Stromal cell of bone marrow (primary cell): Measurements from ENCODE around the gene RAB3GAP1.
"Not testable (repeated sequence)": the region's sequence is repeated elsewhere in the genome, so short reads cannot be mapped to it uniquely, and the experiment has no call there.

ENCODE experiments used
- DNase-seq: peaks from one replicate; pipeline ENCODE4 v3.0.0-alpha.2; 2012; ENCODE audit warnings: low read depth

RAB3GAP1 gene

DNA sequence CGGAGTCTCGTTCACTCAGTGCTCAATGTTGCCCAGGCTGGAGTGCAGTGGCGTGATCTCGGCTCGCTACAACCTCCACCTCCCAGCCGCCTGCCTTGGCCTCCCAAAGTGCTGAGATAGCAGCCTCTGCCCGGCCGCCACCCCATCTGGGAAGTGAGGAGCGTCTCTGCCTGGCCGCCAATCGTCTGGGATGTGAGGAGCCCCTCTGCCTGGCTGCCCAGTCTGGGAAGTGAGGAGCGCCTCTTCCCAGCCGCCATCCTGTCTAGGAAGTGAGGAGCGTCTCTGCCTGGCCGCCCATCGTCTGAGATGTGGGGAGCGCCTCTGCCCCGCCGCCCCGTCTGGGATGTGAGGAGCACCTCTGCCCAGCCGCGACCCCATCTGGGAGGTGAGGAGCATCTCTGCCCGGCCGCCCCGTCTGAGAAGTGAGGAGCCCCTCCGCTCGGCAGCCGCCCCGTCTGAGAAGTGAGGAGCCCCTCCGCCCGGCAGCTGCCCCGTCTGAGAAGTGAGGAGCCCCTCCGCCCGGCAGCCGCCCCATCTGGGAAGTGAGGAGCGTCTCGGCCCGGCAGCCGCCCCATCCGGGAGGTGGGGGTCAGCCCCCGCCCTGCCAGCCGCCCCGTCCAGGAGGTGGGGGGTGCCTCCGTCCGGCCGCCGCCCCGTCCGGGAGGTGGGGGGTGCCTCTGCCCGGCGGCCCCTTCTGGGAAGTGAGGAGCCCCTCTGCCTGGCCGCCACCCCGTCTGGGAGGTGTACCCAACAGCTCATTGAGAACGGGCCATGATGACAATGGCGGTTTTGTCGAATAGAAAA lies 53.6 kb downstream of the RAB3GAP1 start:
- DNase-seq, result not testable (repeated sequence)

- no peak for DNase-seq
Measured at GRCh38 chr2:135113322-135113721, 61.2 kb downstream of the RAB3GAP1 start.

- DNase-seq, result no peak
Measured at GRCh38 chr2:135119582-135119981, 67.5 kb downstream of the RAB3GAP1 start.

DNA sequence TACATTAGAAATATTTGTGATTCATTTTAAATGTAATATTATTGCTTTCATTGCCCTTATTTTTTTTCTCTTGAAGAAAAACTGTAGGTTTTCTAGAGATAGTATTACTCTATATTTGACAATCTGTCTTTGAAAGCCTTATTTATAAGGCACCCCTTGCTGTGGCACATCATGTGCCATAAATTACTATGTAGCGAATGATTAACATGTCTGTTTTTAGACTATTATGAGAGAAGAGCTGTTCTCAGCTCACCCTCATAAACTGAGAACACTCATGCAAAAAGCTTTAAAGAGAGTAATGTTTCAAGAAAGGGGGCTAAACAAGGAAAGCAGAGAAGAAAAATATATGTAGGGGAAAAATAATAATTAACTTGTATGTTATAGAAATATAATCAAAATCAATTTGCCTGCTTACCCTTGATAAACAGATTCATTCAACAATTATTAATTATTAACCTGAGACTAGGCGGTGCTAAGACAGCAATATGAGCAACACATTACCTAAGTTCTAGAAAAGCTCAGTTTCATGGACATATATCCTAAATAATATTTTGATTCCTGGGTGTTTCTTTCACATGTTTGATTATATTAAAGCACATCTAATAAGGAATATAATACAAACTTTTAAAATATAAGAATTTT lies 69.0 kb downstream of the RAB3GAP1 start:
- DNase-seq, result no peak

GRCh38 chr2:135121658-135122039 lies 69.6 kb downstream of the RAB3GAP1 start:
- DNase-seq, result not testable (repeated sequence)

DNA sequence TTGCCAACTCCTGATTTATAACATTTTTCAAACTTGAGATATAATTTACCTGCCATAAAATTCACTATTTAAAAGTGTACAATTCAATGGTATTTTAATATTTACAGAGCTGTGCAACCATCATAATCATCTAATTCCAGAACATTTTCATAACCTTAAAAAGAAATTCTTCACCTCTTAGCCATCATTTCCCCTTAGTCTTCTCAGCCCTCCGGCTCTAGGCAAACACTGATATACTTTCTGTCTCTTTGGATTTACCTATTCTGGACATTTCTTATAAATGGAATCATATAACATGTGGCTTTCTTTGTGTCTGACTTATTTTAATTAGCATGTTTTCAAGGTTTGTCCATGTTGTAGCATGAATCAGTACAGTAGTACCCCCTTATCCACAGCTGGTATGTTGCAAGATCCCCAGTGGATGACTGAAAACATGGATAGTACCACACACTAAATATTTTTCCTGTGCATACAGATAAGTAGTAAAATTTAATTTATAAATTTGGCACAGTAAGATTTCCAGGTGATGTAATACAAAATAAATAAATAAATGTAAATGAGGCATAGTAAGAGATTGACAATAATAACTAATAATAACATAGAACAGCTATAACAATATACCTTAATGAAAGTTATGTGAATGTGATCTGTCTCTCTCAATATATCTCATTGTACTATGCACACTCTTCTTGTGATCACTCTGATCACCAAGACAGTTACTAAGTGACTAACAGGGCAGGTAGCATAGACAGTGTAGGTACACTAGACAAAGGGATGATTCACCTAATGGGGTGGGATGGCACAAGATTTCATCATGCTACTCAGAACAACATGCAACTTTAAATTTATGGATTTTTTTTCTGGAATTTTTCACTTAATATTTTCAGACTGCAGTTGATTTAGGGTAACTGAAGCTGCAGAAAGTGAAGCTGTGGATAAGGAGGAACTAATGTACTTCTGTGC lies 73.1 kb downstream of the RAB3GAP1 start:
- no peak for DNase-seq

- no peak for DNase-seq
Measured at GRCh38 chr2:135125940-135126339, 73.8 kb downstream of the RAB3GAP1 start.

DNA sequence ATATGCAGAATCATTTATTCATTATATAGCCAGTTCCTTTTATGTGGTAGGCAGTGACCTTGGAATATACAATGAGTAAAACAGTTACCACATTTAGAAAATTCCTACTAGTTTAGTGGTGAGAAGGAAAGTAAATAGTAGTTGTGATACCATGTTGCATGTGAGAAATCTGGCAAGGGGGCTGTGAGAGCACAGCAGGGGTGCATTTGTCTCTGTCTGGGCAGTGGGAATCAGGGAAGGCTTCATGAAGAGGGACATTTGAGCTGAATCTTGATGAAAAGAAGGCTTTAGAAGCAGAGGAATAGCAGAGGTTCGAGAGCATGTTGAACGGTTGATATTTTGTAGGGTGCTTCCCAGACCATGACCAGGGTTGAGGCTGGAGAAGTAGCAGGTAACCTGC lies 78.7 kb downstream of the RAB3GAP1 start:
- DNase-seq, result no peak

GRCh38 chr2:135132314-135132713 lies 80.2 kb downstream of the RAB3GAP1 start:
- DNase-seq, result peak; percentile 6

GRCh38 chr2:135140606-135141005 lies 88.5 kb downstream of the RAB3GAP1 start:
- DNase-seq, result no peak

DNA sequence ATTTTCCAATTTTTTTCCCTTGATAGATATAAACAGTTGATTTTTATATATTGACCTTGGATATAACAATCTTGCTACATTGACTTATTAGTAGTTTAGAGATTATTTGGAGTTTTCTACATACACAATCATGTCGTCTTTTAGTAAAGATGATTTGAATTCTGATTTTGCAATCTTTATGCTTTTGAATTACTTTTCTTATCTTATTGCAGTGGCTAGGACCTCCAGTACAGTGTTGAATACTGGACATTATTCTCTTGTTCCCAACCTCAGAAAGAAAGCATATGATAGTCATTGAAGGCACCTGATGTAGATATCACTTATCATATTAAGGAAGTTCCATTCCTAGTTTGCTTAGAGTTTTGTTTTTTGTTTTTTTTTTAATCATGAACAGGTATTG lies 90.2 kb downstream of the RAB3GAP1 start:
- DNase-seq, result no peak

- no peak for DNase-seq
Measured at GRCh38 chr2:135144343-135144742, 92.3 kb downstream of the RAB3GAP1 start.

DNA sequence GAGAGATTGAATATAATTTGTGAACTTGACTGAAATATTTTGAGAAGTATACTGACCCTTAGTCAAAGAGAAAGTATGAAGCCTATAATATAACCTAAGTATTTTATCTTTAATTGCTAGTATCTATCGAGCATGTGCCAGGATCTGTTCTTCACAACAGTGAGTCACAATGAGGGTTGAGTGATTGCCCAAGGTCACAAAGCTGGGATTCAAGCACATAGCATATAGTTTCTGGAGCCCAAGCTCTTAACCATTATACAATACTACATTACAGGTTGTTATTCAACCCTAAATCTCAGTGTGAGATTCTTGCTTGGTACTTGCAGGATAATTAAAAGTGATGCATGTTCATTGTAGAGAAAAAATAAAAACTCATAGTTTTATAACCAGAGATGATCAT lies 97.2 kb downstream of the RAB3GAP1 start:
- DNase-seq, result no peak

GRCh38 chr2:135150725-135151124 lies 98.6 kb downstream of the RAB3GAP1 start:
- DNase-seq, result no peak

DNA sequence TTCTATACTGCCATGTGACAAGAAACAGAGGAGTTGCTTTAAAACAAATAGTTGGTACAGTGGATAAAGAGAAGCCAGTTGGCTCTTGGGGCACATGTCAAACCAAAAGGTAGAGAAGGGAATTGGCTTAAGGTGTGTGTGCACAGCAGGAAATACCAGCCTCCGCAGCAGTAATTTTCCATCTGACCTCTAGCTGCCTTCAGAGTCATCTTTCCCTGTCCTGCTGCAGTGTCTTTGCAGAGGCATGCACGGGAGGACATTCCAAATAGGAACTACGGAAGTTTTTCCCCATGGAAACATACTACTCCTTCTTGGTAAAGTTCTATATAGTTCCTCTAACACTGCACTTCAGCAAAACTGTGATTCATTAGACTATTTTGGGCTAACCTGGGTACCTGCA lies 99.5 kb downstream of the RAB3GAP1 start:
- no peak for DNase-seq

- no peak for DNase-seq
Measured at GRCh38 chr2:135152361-135152760, 100.3 kb downstream of the RAB3GAP1 start.

GRCh38 chr2:135154962-135155361 lies 102.9 kb downstream of the RAB3GAP1 start:
- no peak for DNase-seq

DNA sequence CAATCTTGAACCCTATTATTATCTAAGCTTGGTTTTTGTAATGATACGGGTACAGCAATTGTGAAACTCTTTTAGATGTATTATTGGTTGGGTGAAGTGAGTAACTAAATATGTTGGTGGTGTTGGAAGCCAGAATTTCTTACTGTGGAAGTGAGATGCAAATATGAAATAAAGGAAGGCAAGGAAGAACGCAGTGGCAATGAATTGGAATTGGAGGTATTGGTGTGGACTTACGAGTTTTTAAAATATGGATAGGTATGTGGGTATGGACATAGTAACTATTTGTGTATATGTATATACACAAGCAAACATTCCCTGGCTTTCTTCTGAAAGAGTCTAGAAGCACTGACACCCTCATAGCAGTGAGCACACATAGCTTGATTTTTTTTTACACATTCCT lies 105.8 kb downstream of the RAB3GAP1 start:
- DNase-seq, result no peak

DNA sequence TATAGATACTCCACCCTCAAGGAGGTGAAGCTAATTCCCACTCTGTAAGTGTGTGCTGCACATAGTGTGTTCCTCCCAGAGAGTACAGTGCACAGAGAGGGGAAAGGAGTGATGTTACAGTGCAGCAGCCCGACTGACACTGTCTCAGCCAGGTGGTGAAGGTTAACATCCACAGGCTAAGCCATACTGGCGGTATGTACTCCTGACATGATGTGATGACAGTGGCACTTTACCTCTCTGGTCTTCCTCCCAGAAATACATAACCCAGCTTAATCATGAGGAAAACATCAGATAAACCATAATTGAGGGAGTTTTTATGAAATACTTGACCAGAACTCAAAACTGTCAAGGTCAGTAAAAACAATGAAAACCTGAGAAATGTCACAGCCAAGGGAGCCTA lies 107.1 kb downstream of the RAB3GAP1 start:
- DNase-seq, result no peak

DNA sequence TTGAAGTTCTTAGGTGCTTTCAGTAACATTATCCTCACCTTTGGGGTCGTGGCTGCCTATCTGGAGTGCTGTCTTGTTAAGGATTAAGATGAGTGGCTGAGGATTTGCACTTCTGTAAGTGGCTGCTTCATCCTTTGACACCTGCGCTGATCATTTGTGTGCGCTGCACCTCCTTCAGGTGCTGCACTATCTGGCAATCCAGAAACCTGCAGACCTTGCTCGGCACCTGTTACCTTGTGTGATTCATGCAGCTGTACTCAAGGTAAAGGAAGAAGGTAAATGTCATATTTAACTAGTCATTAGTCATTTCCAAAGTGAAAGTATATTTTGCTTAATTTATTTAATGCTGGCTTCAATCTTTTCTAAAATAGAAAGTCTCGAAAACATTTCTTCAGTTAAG lies 110.3 kb downstream of the RAB3GAP1 start:
- DNase-seq, result no peak

GRCh38 chr2:135162786-135163185 lies 110.7 kb downstream of the RAB3GAP1 start:
- DNase-seq, result no peak

DNA sequence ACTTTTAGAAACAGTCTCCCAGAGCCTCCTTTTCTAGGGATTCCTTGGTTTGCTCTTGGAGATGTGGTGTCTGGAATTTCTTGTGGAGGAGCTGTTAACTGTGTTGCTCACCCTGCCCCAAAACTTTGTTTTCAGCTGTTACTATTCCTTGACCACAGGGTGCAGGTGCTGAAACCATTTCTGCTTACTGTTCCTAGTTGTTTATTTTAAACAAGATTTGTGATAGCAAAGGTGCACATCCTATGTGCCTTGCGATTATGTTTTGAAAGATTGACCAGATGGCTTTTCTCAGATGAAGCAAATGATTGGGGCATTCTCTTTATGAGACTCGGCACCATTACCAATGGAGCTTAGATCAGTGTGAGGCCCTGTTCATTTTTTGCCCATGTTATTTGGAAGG lies 111.2 kb downstream of the RAB3GAP1 start:
- DNase-seq, result no peak

DNA sequence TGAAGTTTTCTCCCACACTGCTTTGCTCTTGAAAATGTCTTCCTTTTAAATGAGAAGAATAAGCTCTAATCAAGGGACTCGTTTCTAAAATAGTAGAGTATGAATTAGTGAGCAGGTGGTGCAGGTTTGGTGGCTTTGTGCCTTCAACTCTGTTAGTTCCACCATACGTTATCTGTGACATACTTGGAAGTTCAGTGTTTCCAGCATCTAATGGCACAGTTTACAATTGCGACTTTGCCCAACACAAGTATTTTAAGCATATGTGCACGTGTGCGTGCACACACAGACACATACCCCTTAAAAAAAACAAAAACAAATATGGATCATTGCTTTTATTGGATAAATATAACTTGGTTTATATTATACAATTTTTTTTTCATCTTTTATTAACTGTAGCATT lies 111.8 kb downstream of the RAB3GAP1 start:
- DNase-seq, result no peak
